ENCODE measurements around the gene KRT28.

KRT28 gene

DNA sequence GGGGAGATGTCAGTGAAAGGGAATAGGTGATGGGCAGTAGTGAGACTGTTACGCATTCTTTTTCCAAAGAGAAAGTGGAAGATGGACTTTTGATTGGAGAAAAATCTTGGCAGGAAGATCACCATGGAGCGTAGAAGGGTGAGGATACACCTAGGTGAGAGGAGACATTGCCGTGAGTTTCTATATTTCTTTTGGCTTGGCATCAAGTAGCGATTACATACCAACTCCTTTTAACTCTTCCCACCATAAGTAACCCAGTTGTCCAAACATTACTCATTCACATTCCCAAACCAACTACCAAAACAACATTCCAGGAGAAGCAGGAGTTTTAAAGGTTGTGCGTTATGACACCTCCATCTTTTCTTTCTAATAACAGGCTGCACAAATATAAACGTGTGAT, 10.7 kb upstream of the KRT28 start:
- no peak for TF ChIP-seq PPARA (CRISPR knock-in tag; IDR thresholded peaks at IDR 0.05; ENCODE audit: borderline replicate concordance)
- no peak for ATAC-seq

DNA sequence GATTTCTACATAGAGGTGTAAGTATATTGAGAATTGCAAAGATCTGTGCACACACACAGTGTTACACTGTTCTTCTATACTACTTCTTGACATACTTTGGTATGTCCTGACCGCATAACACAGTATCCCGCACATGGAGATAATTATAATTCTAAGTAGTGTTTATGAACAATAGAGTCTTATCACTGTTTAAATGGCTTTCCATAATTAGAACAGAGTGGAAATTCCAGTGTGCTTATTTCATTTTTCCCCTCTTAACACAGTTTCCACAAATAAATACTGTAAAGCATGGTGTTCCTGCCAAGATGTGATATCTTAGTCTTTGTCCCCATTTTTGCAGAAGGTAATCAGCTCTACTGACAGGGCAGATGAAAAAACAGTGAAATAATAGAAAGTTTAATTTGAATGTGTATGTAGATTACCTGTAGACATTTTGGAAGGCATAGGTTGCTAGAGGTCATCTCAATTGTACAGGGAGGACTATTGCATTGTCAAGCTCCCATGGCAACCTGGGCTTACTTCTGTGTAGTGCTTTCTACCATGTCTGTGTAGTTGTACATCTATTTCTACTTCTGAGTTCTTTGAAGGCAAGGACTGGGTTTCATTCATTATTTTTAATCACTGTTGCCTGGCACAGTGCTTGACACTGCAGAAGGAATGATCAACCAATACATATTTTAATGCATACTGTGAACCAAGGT, 10.1 kb upstream of the KRT28 start:
- TF ChIP-seq OSR1 (CRISPR knock-in tag; IDR thresholded peaks at IDR 0.05) = no peak
- no peak for TF ChIP-seq ZNF8 (CRISPR knock-in tag; IDR thresholded peaks at IDR 0.05)
- TF ChIP-seq PATZ1 (CRISPR knock-in tag; IDR thresholded peaks at IDR 0.05; ENCODE audit: borderline replicate concordance) = no peak
- TF ChIP-seq SNAI2 (CRISPR knock-in tag; IDR thresholded peaks at IDR 0.05) = no peak
- no peak for TF ChIP-seq ZNF70 (CRISPR knock-in tag; IDR thresholded peaks at IDR 0.05)
- no peak for TF ChIP-seq PPARA (CRISPR knock-in tag; IDR thresholded peaks at IDR 0.05; ENCODE audit: borderline replicate concordance)
- no peak for TF ChIP-seq TCF4 (CRISPR knock-in tag; IDR thresholded peaks at IDR 0.05; ENCODE audit: borderline replicate concordance)
- TF ChIP-seq TSHZ2 (CRISPR knock-in tag; IDR thresholded peaks at IDR 0.05) = no peak
- TF ChIP-seq, protein P1, sequence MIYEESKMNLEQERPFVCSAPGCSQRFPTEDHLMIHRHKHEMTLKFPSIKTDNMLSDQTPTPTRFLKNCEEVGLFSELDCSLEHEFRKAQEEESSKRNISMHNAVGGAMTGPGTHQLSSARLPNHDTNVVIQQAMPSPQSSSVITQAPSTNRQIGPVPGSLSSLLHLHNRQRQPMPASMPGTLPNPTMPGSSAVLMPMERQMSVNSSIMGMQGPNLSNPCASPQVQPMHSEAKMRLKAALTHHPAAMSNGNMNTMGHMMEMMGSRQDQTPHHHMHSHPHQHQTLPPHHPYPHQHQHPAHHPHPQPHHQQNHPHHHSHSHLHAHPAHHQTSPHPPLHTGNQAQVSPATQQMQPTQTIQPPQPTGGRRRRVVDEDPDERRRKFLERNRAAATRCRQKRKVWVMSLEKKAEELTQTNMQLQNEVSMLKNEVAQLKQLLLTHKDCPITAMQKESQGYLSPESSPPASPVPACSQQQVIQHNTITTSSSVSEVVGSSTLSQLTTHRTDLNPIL (CRISPR knock-in tag; IDR thresholded peaks at IDR 0.05; ENCODE audit: low read depth) = no peak
- TF ChIP-seq ISL1 (CRISPR knock-in tag; IDR thresholded peaks at IDR 0.05) = no peak
- TF ChIP-seq, protein P2, sequence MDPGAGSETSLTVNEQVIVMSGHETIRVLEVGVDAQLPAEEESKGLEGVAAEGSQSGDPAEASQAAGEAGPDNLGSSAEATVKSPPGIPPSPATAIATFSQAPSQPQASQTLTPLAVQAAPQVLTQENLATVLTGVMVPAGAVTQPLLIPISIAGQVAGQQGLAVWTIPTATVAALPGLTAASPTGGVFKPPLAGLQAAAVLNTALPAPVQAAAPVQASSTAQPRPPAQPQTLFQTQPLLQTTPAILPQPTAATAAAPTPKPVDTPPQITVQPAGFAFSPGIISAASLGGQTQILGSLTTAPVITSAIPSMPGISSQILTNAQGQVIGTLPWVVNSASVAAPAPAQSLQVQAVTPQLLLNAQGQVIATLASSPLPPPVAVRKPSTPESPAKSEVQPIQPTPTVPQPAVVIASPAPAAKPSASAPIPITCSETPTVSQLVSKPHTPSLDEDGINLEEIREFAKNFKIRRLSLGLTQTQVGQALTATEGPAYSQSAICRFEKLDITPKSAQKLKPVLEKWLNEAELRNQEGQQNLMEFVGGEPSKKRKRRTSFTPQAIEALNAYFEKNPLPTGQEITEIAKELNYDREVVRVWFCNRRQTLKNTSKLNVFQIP (CRISPR knock-in tag; IDR thresholded peaks at IDR 0.05; ENCODE audit: borderline replicate concordance, low read depth) = no peak
- no peak for ATAC-seq

GRCh38 chr17:40806131-40806530, 6.4 kb upstream of the KRT28 start:
- TF ChIP-seq TSHZ2 (CRISPR knock-in tag; IDR thresholded peaks at IDR 0.05) = no peak
- no peak for TF ChIP-seq ISL1 (CRISPR knock-in tag; IDR thresholded peaks at IDR 0.05)
- TF ChIP-seq ESRRG (CRISPR knock-in tag; IDR thresholded peaks at IDR 0.05) = no peak
- TF ChIP-seq CSDC2 (CRISPR knock-in tag; IDR thresholded peaks at IDR 0.05) = no peak
- no peak for TF ChIP-seq PPARA (CRISPR knock-in tag; IDR thresholded peaks at IDR 0.05; ENCODE audit: borderline replicate concordance)
- TF ChIP-seq ZC3H10 (CRISPR knock-in tag; IDR thresholded peaks at IDR 0.05) = no peak
- no peak for TF ChIP-seq ZNF70 (CRISPR knock-in tag; IDR thresholded peaks at IDR 0.05)
- TF ChIP-seq RARB (CRISPR knock-in tag; IDR thresholded peaks at IDR 0.05) = no peak
- TF ChIP-seq, protein P1 (CRISPR knock-in tag; IDR thresholded peaks at IDR 0.05; ENCODE audit: low read depth) = no peak
- TF ChIP-seq ZNF8 (CRISPR knock-in tag; IDR thresholded peaks at IDR 0.05) = no peak
- no peak for TF ChIP-seq ZNF565 (CRISPR knock-in tag; conservative IDR thresholded peaks at IDR 0.05; ENCODE audit: low read depth)
- no peak for TF ChIP-seq SNAI2 (CRISPR knock-in tag; IDR thresholded peaks at IDR 0.05)
- TF ChIP-seq CSRNP3 (CRISPR knock-in tag; IDR thresholded peaks at IDR 0.05) = no peak
- no peak for TF ChIP-seq BACH2 (CRISPR knock-in tag; IDR thresholded peaks at IDR 0.05; ENCODE audit: borderline replicate concordance)
- no peak for TF ChIP-seq ARNTL (CRISPR knock-in tag; IDR thresholded peaks at IDR 0.05; ENCODE audit: borderline replicate concordance, low read depth)
- no peak for TF ChIP-seq TOX (CRISPR knock-in tag; IDR thresholded peaks at IDR 0.05; ENCODE audit: borderline replicate concordance)
- ATAC-seq = no peak
